Nephron (organoid): ENCODE measurements around the gene GRM7.

Source experiments
- H3K27ac Mint-ChIP-seq, 3 experiments: 2 replicates each; pipeline ENCODE4 v1.8.0; 2020; ENCODE audit warnings: mixed read lengths in 3 of 3, mild to moderate bottlenecking in 2 of 3, moderate library complexity in 1 of 3
- H3K27me3 Mint-ChIP-seq: 2 replicates; pipeline ENCODE4 v1.8.0; 2021; ENCODE audit warnings: low read depth, mild to moderate bottlenecking, moderate library complexity, mixed read lengths
- H3K36me3 Mint-ChIP-seq: 2 replicates; pipeline ENCODE4 v1.8.0; 2020; ENCODE audit warnings: low read depth, mixed read lengths
- H3K4me1 Mint-ChIP-seq: 2 replicates; pipeline ENCODE4 v1.8.0; 2020; ENCODE audit warnings: mixed read lengths
- H3K4me3 Mint-ChIP-seq, 3 experiments: 2 replicates each; pipeline ENCODE4 v1.8.0; 2020; ENCODE audit warnings: mild to moderate bottlenecking in 3 of 3, mixed read lengths in 3 of 3, moderate library complexity in 2 of 3
- H3K9me3 Mint-ChIP-seq: 2 replicates; pipeline ENCODE4 v1.8.0; 2020; ENCODE audit warnings: mixed read lengths
- TF ChIP-seq, protein P1 (sequence below), 3 experiments: fragments of 200-600 bp; sonication (generic); IDR thresholded peaks; one replicate each; pipeline ENCODE4 v1.5.0; 2021; ENCODE audit warnings: antibody characterized with exemption in 3 of 3; ENCODE audit not compliant: unreplicated experiment in 3 of 3

The GRM7 gene

DNA sequence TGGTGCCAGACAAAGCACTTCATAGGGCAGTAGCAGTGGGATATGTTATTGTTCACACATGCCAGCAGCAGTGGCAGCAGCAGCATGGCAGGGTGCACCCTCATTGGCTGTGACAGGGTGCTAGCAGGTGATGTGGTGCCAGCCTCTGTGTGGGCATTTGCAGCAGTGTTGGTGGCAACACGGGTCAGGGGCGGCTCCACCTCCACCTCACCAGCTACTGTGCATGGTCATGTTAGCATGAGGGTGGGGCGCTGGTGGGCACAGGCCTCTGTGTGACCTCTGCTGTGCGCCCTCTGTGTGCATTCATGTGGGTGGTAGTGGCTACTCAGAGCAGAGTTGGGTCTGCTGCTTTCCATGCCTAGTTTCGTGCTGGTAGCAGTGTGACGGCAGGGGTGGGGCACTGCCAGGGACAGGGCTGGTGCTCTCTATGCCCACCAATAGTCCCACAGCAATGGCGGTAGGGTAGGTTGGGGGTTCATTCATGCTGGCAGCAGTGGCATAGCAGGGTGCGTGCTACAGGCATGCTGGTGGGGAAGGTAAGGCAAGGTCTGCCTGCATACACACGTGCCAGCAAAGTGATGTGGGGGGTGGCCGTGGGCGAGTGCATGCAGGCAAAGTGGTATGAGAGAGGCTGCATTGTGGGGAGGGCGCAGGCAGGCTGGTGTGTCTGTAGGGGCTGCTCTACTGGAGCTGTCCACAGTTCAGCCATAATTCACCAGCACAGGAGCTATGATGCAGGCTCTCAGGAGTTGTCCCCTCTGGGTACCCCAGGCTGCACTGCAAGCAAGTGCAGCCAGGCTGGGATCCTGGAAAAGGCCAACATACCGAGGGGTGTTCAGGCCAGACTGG, 402.7 kb downstream of the GRM7 start:
- Mint-ChIP-seq H3K4me1 (peaks cover 17% of the 10 kb centered on the region), H3K27me3 (peaks cover 5% of the 10 kb centered on the region), H3K9me3 (peaks cover 15% of the 10 kb centered on the region), H3K4me3 (no peak overlapping the region), H3K27ac (no peak overlapping the region), H3K36me3 (no peaks in the 10 kb centered on the region)
- TF ChIP-seq, protein P1, sequence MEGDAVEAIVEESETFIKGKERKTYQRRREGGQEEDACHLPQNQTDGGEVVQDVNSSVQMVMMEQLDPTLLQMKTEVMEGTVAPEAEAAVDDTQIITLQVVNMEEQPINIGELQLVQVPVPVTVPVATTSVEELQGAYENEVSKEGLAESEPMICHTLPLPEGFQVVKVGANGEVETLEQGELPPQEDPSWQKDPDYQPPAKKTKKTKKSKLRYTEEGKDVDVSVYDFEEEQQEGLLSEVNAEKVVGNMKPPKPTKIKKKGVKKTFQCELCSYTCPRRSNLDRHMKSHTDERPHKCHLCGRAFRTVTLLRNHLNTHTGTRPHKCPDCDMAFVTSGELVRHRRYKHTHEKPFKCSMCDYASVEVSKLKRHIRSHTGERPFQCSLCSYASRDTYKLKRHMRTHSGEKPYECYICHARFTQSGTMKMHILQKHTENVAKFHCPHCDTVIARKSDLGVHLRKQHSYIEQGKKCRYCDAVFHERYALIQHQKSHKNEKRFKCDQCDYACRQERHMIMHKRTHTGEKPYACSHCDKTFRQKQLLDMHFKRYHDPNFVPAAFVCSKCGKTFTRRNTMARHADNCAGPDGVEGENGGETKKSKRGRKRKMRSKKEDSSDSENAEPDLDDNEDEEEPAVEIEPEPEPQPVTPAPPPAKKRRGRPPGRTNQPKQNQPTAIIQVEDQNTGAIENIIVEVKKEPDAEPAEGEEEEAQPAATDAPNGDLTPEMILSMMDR (IDR thresholded peaks at IDR 0.05; ENCODE audit: unreplicated experiment in 3 of 3), result no peak

- Mint-ChIP-seq H3K36me3 (no peaks in the 10 kb centered on the region), H3K4me1 (peaks cover 17% of the 10 kb centered on the region), H3K4me3 (no peak overlapping the region), H3K9me3 (peaks cover 15% of the 10 kb centered on the region), H3K27me3 (peaks cover 5% of the 10 kb centered on the region), H3K27ac (no peak overlapping the region)
- TF ChIP-seq, protein P1 (IDR thresholded peaks at IDR 0.05; ENCODE audit: unreplicated experiment in 3 of 3), result no peak
Measured at GRCh38 chr3:7264196-7264526, 403.2 kb downstream of the GRM7 start.

- Mint-ChIP-seq H3K4me3 (no peak overlapping the region), H3K4me1 (peaks cover 23% of the 10 kb centered on the region), H3K27me3 (peaks cover 5% of the 10 kb centered on the region), H3K27ac (peak overlapping the region in 2 of 3 experiments; percentile 51 to 67), H3K36me3 (no peaks in the 10 kb centered on the region), H3K9me3 (peaks cover 11% of the 10 kb centered on the region)
- TF ChIP-seq, protein P1 (IDR thresholded peaks at IDR 0.05; ENCODE audit: unreplicated experiment in 3 of 3), result no peak
Measured at GRCh38 chr3:7265736-7266135, 404.8 kb downstream of the GRM7 start.

DNA sequence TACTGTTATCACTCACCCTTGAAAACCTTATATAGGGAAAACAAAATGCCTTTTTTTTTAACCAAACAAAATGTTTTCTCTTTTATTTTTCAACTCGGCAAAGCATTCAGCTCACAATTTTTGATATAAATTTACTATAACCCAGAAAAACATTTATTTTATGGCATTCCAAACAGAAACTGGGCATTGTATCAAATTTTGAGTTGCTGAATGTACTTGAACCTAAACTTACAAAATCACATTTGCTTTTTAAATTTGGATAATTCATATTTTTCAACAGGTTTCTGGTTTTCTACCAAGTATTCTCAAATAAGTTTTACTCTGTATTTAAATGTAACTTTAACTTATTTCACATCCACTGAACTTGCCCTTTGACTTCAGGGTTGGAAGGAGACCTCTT, 405.6 kb downstream of the GRM7 start:
- Mint-ChIP-seq H3K27me3 (peaks cover 5% of the 10 kb centered on the region), H3K36me3 (no peaks in the 10 kb centered on the region), H3K4me1 (peaks cover 23% of the 10 kb centered on the region), H3K4me3 (no peak overlapping the region), H3K27ac (peak overlapping the region in 1 of 3 experiments; percentile 67), H3K9me3 (peaks cover 11% of the 10 kb centered on the region)
- TF ChIP-seq, protein P1 (IDR thresholded peaks at IDR 0.05; ENCODE audit: unreplicated experiment in 3 of 3), result no peak

DNA sequence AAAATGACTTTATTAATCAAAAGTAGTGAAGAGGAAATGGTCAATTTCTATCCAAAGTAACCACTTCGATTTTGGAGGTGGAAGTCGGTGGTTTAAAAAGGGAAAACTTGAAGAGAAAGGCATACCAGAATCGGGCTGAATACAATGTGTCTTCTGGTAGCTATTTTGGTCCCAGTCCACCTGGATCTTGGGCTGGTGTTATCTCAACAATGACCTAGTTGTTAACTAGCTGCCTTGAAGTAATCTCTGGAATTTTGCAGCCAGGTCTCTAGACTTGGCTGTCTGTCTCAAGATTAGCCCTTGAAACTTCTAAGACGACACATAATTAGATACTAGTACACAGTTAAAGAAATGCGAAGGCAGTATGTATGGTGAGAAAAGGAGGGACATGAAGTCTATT, 409.8 kb downstream of the GRM7 start:
- Mint-ChIP-seq H3K4me1 (peaks cover 21% of the 10 kb centered on the region), H3K27ac (no peak overlapping the region), H3K4me3 (no peak overlapping the region), H3K27me3 (no peaks in the 10 kb centered on the region), H3K36me3 (no peaks in the 10 kb centered on the region), H3K9me3 (peaks cover 3% of the 10 kb centered on the region)
- TF ChIP-seq, protein P1 (IDR thresholded peaks at IDR 0.05; ENCODE audit: unreplicated experiment in 3 of 3), result no peak

- Mint-ChIP-seq H3K36me3 (no peaks in the 10 kb centered on the region), H3K9me3 (peaks cover 3% of the 10 kb centered on the region), H3K4me1 (peaks cover 15% of the 10 kb centered on the region), H3K4me3 (no peak overlapping the region), H3K27me3 (no peaks in the 10 kb centered on the region), H3K27ac (no peak overlapping the region)
- TF ChIP-seq, protein P1 (IDR thresholded peaks at IDR 0.05; ENCODE audit: unreplicated experiment in 3 of 3), result no peak
Measured at GRCh38 chr3:7271631-7272030, 410.7 kb downstream of the GRM7 start.
